ENCODE measurements around the gene TNFRSF19.

TNFRSF19 gene

GRCh38 chr13:23626700-23627099, 56.5 kb downstream of the TNFRSF19 start:
- Histone ChIP-seq H3K9me3 (ENCODE audit: control insufficient read depth, low read length) (peaks cover 19% of the 10 kb centered on the region), H3K4ac (ENCODE audit: low read depth in 1 of 2, low read length in 2 of 2) (no peak overlapping the region), H3K23ac (ENCODE audit: low read length in 2 of 2) (no peak overlapping the region), H3K9ac (ENCODE audit: low read length) (no peak overlapping the region), H2BK15ac (ENCODE audit: low read depth, poor library complexity, severe bottlenecking) (no peak overlapping the region), H2BK12ac (ENCODE audit: low read length in 2 of 2) (no peak overlapping the region), H4K91ac (ENCODE audit: low read length) (no peak overlapping the region), H3K27me3 (ENCODE audit: control insufficient read depth in 1 of 2, insufficient read depth in 1 of 2, low read length in 2 of 2) (peaks cover 0 to 5% of the 10 kb centered on the region in 2 experiments), H3K14ac (ENCODE audit: low read length in 2 of 2) (no peak overlapping the region), H2BK5ac (ENCODE audit: low read depth, low read length, poor library complexity, severe bottlenecking) (no peak overlapping the region), H3K27ac (ENCODE audit: low read length, poor library complexity, severe bottlenecking) (no peak overlapping the region), H4K8ac (ENCODE audit: low read length) (no peak overlapping the region), H3K79me1 (replicated peaks; ENCODE audit: low read length, poor library complexity, severe bottlenecking) (no peaks in the 10 kb centered on the region), H3K4me2 (ENCODE audit: low read length, poor library complexity, severe bottlenecking) (no peak overlapping the region), H3K36me3 (ENCODE audit: control insufficient read depth in 1 of 2, insufficient read depth in 2 of 2, low read depth in 1 of 2, low read length in 2 of 2) (peaks cover 0 to 9% of the 10 kb centered on the region in 2 experiments), H3K18ac (ENCODE audit: low read depth in 1 of 2, low read length in 2 of 2) (no peak overlapping the region), H2BK120ac (ENCODE audit: low read depth, low read length) (no peak overlapping the region), H2AFZ (ENCODE audit: low read depth, low read length) (no peak overlapping the region), H3K4me1 (ENCODE audit: control insufficient read depth, insufficient read depth, low read depth, low read length) (peaks cover 3% of the 10 kb centered on the region), H2AK5ac (ENCODE audit: low read length, severe bottlenecking) (no peak overlapping the region), H3K4me3 (ENCODE audit: insufficient read depth in 1 of 2, low read depth in 1 of 2, low read length in 2 of 2) (no peak overlapping the region)
- no peak for DNase-seq
- 81% methylated on average over 8 of the region's 8 CpGs for WGBS

- Histone ChIP-seq H4K8ac (ENCODE audit: low read length) (no peak overlapping the region), H3K4me2 (ENCODE audit: low read length, poor library complexity, severe bottlenecking) (no peak overlapping the region), H2BK120ac (ENCODE audit: low read depth, low read length) (no peak overlapping the region), H3K36me3 (ENCODE audit: control insufficient read depth in 1 of 2, insufficient read depth in 2 of 2, low read depth in 1 of 2, low read length in 2 of 2) (peaks cover 0 to 9% of the 10 kb centered on the region in 2 experiments), H2BK12ac (ENCODE audit: low read length in 2 of 2) (no peak overlapping the region), H3K4me3 (ENCODE audit: insufficient read depth in 1 of 2, low read depth in 1 of 2, low read length in 2 of 2) (no peak overlapping the region), H2AFZ (ENCODE audit: low read depth, low read length) (no peak overlapping the region), H3K4ac (ENCODE audit: low read depth in 1 of 2, low read length in 2 of 2) (no peak overlapping the region), H3K4me1 (ENCODE audit: control insufficient read depth, insufficient read depth, low read depth, low read length) (no peaks in the 10 kb centered on the region), H2BK5ac (ENCODE audit: low read depth, low read length, poor library complexity, severe bottlenecking) (no peak overlapping the region), H3K27ac (ENCODE audit: low read length, poor library complexity, severe bottlenecking) (no peak overlapping the region), H3K14ac (ENCODE audit: low read length in 2 of 2) (no peak overlapping the region), H2BK15ac (ENCODE audit: low read depth, poor library complexity, severe bottlenecking) (no peak overlapping the region), H2AK5ac (ENCODE audit: low read length, severe bottlenecking) (no peak overlapping the region), H3K18ac (ENCODE audit: low read depth in 1 of 2, low read length in 2 of 2) (no peak overlapping the region), H3K9ac (ENCODE audit: low read length) (no peak overlapping the region), H3K27me3 (ENCODE audit: control insufficient read depth in 1 of 2, insufficient read depth in 1 of 2, low read length in 2 of 2) (peaks cover 0 to 5% of the 10 kb centered on the region in 2 experiments), H4K91ac (ENCODE audit: low read length) (no peak overlapping the region), H3K79me1 (replicated peaks; ENCODE audit: low read length, poor library complexity, severe bottlenecking) (no peaks in the 10 kb centered on the region), H3K9me3 (ENCODE audit: control insufficient read depth, low read length) (peaks cover 19% of the 10 kb centered on the region), H3K23ac (ENCODE audit: low read length in 2 of 2) (no peak overlapping the region)
- WGBS: 93% methylated on average over 7 of the region's 8 CpGs
- no peak for DNase-seq
These were observed 57.2 kb downstream of the TNFRSF19 start for GRCh38 chr13:23627410-23627809.

- Histone ChIP-seq H4K8ac (ENCODE audit: low read length) (no peak overlapping the region), H3K4me2 (ENCODE audit: low read length, poor library complexity, severe bottlenecking) (no peak overlapping the region), H2BK15ac (ENCODE audit: low read depth, poor library complexity, severe bottlenecking) (no peak overlapping the region), H2BK12ac (ENCODE audit: low read length in 2 of 2) (no peak overlapping the region), H3K9me3 (ENCODE audit: control insufficient read depth, low read length) (peaks cover 13% of the 10 kb centered on the region), H3K36me3 (ENCODE audit: control insufficient read depth in 1 of 2, insufficient read depth in 2 of 2, low read depth in 1 of 2, low read length in 2 of 2) (peaks cover 0 to 9% of the 10 kb centered on the region in 2 experiments), H2AFZ (ENCODE audit: low read depth, low read length) (no peak overlapping the region), H3K4me3 (ENCODE audit: insufficient read depth in 1 of 2, low read depth in 1 of 2, low read length in 2 of 2) (no peak overlapping the region), H3K79me1 (replicated peaks; ENCODE audit: low read length, poor library complexity, severe bottlenecking) (no peaks in the 10 kb centered on the region), H3K23ac (ENCODE audit: low read length in 2 of 2) (no peak overlapping the region), H3K4ac (ENCODE audit: low read depth in 1 of 2, low read length in 2 of 2) (no peak overlapping the region), H3K4me1 (ENCODE audit: control insufficient read depth, insufficient read depth, low read depth, low read length) (no peaks in the 10 kb centered on the region), H4K91ac (ENCODE audit: low read length) (no peak overlapping the region), H2AK5ac (ENCODE audit: low read length, severe bottlenecking) (no peak overlapping the region), H2BK120ac (ENCODE audit: low read depth, low read length) (no peak overlapping the region), H3K27ac (ENCODE audit: low read length, poor library complexity, severe bottlenecking) (no peak overlapping the region), H3K18ac (ENCODE audit: low read depth in 1 of 2, low read length in 2 of 2) (no peak overlapping the region), H3K9ac (ENCODE audit: low read length) (no peak overlapping the region), H3K27me3 (ENCODE audit: control insufficient read depth in 1 of 2, insufficient read depth in 1 of 2, low read length in 2 of 2) (peaks cover 0 to 5% of the 10 kb centered on the region in 2 experiments), H2BK5ac (ENCODE audit: low read depth, low read length, poor library complexity, severe bottlenecking) (no peak overlapping the region), H3K14ac (ENCODE audit: low read length in 2 of 2) (no peak overlapping the region)
- no peak for DNase-seq
- 88% methylated on average over 2 of the region's 3 CpGs for WGBS
These were observed 58.0 kb downstream of the TNFRSF19 start for GRCh38 chr13:23628250-23628649.

DNA sequence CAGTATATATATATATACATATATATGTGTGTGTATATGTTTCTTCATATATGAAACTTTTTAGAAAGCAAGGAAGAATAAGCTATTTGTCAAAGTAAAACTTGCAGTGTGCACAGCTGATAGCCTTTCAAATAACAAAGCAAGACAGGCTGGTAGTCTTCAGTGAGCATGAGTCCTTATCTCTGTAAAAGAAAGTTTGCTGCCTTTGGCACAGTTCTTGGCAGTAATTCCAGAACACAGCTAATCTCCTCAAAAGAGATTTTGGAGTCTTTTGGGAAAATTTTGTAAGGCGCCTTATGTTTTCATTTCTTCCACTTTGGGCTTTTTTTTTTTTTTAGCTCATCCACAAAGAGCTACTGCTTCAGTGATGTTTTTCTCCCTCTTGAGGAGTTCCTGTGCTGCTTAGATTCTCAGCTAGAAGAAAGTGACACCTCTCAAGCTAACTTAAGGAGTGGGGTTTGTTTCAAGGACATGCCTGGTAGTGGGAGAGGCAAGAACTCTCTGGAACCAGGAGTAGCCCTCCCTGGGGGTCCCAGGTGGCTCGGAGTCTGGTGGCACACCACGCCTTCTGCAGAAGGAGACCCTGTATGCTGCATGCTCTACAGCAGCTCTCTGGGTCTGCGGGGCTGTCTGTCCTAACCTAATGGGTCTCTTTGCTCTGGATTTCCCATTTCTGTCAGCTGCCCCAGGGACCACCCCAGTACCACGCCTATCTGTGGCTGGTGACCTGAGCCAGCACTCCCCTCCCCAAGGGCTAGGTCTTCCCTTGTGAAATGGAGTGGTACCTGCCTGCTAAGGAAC, 58.8 kb downstream of the TNFRSF19 start:
- Histone ChIP-seq H3K4me2 (ENCODE audit: low read length, poor library complexity, severe bottlenecking) (peak overlapping the region; percentile 8), H2BK120ac (ENCODE audit: low read depth, low read length) (no peak overlapping the region), H2AK5ac (ENCODE audit: low read length, severe bottlenecking) (peak overlapping the region; percentile 38), H2BK15ac (ENCODE audit: low read depth, poor library complexity, severe bottlenecking) (no peak overlapping the region), H2BK12ac (ENCODE audit: low read length in 2 of 2) (peak overlapping the region in 1 of 2 experiments; percentile 11), H3K4me3 (ENCODE audit: insufficient read depth in 1 of 2, low read depth in 1 of 2, low read length in 2 of 2) (no peak overlapping the region), H4K91ac (ENCODE audit: low read length) (no peak overlapping the region), H3K4me1 (ENCODE audit: control insufficient read depth, insufficient read depth, low read depth, low read length) (no peaks in the 10 kb centered on the region), H4K8ac (ENCODE audit: low read length) (no peak overlapping the region), H3K23ac (ENCODE audit: low read length in 2 of 2) (no peak overlapping the region), H3K79me1 (replicated peaks; ENCODE audit: low read length, poor library complexity, severe bottlenecking) (no peaks in the 10 kb centered on the region), H3K27me3 (ENCODE audit: control insufficient read depth in 1 of 2, insufficient read depth in 1 of 2, low read length in 2 of 2) (peaks cover 0 to 5% of the 10 kb centered on the region in 2 experiments), H3K9ac (ENCODE audit: low read length) (no peak overlapping the region), H3K27ac (ENCODE audit: low read length, poor library complexity, severe bottlenecking) (no peak overlapping the region), H2AFZ (ENCODE audit: low read depth, low read length) (no peak overlapping the region), H2BK5ac (ENCODE audit: low read depth, low read length, poor library complexity, severe bottlenecking) (no peak overlapping the region), H3K18ac (ENCODE audit: low read depth in 1 of 2, low read length in 2 of 2) (peak overlapping the region in 1 of 2 experiments; percentile 16), H3K14ac (ENCODE audit: low read length in 2 of 2) (peak overlapping the region in 1 of 2 experiments; percentile 35), H3K9me3 (ENCODE audit: control insufficient read depth, low read length) (peaks cover 8% of the 10 kb centered on the region), H3K4ac (ENCODE audit: low read depth in 1 of 2, low read length in 2 of 2) (no peak overlapping the region), H3K36me3 (ENCODE audit: control insufficient read depth in 1 of 2, insufficient read depth in 2 of 2, low read depth in 1 of 2, low read length in 2 of 2) (peaks cover 0 to 9% of the 10 kb centered on the region in 2 experiments)
- DNase-seq: no peak
- WGBS: 76% methylated on average over 5 of the region's 5 CpGs

Data from mesenchymal stem cell (in vitro differentiated cells and primary cell).